Measurements from ENCODE around the gene EEPD1.
A peak's percentile ranks its signal among the peaks of the same experiment; 100 is the strongest.
"Not testable (repeated sequence)": the region's sequence is repeated elsewhere in the genome, so short reads cannot be mapped to it uniquely, and the experiment has no call there.

Gene EEPD1

DNA sequence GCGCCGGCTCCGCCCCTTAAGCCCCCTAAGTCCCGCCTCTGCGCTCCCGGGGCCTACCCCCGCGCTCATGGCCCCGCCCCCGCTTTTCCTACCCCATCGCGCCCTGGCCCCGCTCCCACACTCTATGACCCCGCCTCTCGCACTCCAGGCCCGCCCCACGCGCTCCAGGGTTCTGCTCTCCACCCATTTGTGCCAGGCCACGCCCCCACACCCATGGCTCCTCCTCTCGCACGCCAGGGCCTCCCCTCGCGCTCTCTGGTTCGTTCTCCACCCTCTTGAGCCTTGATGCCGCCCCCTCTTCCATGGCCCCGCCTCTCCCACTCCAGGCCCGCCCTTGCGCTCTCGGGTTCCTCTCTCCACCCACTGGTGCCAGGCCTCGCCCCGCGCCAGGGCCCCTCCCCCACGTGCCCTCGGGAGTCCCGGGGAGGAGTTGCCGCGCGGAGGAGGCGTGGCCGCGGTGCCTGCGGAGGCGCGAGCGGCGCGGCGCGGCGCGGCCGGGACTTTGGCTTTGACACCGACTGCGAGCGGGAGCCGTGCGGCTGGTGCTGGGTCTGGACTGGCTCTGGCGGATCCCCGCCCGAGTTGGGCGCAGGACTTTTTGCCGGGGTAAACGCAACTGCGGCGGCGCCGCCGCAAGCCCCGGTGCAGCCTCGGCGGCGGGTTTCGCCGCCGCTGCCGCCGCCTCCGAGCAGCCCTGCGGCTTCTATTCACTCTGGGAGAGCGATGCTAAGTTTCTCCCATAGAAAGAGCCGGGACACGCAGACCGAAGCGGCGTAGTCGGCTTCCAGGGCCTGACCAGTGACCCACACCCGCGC is at the start of gene EEPD1:
TSS of gene EEPD1 (plus strand) at position 499 of the 815 bp plus-strand sequence. CDS start 1,071 bp downstream, outside the sequence.
- peak within 1 kb of the TSS; percentile 49 for H3K27ac ChIP-seq
- peak; percentile 93 for DNase-seq (ENCODE audit: low read depth, low spot score)

DNA sequence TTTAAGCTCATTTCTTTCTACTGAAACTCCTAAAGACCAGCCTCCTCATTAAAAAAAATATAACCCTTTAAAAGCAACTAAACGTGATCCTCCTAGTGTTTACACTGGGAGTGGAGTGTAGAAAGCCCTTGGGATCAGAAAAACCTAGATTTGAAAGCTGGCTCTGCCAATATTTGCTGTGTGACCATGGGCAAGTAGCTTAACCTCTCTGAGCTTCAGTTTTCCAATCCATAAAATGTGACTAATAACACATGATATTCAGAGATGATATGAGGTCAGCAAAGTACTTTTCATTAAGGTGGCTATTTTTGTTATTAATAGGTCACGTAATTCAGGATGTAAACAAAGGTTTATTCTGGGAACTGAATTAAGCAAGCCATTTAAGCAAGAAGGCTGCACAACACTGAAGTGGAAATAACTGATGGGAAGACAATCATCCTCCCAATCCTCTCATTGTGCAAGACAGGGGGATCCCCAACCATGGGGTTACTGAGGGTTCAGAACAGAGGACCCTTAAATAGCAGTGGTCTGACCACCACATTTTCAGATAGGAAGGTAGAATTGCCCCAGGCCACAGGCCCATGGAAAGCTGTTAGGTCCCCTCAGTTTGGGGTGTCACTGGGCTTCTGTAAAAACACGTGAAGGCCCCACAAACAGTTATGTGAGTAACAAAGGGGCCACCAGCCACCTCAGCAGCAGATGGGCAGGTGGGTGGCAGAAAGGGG is 49.1 kb upstream of the EEPD1 start:
- DNase-seq (ENCODE audit: low read depth, low spot score) = no peak
- no peak overlapping the region for H3K27ac ChIP-seq

DNA sequence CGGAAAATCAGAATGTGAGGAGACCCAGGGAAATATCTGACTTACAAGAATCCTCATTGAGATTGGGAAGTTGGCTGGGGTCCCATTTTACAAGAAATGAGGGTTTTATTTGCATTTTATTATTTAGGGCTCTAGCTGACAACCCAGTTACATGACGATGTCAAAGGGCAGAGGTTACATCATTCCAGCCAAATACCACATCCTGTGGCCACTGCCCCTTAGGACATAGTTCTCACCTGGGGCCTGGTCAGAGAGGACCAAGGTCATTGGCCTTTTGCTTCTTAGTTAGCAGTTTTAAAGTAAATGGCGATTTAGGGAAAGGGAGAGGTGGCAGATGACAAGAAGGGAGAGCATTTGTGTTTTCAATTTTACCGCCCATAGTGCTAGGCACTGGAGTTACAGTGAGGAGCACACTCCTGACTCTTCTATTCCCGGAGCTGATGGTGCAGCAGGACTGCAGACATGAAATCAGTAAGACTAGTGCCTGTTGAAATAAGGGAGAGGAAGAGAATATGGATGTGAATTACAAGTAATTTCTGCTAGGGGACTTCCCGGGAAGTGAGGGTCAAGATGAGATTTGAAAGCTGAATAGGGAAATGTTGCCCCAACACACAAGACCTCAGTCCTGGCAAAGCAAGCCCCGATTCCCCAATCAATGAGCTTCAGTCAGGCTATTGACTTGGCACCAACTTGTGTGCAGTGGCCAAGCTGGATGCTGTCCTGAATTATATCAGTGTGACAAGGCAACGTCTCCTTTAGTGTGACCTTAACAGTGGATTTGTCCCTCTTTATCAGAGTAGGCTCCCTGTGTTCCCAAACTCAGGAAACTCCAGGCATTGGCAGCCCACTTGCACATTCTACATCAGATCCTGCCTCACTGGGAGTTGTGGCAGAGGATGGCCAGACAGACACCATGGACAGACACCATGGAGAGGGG is 45.8 kb upstream of the EEPD1 start:
- not testable (repeated sequence) for H3K27ac ChIP-seq; DNase-seq (ENCODE audit: low read depth, low spot score)

DNA sequence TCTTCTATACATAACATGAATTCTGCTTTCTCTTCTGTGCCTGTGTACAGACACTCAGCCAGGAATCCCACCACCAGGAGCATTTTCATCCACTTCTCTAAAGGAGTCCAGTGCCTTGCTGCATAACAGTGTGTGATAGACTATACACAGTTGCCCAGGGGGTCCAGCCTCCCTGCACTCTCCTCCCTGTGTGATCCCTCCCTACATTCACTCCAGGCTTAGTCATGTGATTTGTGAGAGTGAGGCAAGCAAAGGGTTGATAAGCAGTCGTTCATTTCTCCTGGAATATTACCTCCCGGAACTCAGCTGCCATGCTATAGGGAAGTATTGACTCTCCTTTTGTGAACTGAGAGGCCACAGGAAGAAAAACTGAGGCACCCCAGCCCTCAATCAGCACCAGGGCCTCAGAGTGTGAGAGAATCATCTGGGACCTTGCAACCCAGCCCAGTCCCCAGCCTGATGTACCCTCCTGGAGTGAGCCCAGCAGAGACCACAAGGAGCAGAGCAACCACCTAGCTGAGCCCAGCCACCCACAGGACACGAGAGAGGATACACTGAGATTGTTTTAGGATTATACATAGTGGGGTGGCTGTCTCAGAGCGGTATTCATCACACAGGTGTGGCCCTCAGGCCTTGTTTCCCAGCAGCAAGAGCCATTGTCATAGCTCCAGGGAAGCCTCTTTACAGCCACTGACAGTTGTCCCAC is 45.0 kb upstream of the EEPD1 start:
- DNase-seq (ENCODE audit: low read depth, low spot score) = no peak
- no peak overlapping the region for H3K27ac ChIP-seq

DNA sequence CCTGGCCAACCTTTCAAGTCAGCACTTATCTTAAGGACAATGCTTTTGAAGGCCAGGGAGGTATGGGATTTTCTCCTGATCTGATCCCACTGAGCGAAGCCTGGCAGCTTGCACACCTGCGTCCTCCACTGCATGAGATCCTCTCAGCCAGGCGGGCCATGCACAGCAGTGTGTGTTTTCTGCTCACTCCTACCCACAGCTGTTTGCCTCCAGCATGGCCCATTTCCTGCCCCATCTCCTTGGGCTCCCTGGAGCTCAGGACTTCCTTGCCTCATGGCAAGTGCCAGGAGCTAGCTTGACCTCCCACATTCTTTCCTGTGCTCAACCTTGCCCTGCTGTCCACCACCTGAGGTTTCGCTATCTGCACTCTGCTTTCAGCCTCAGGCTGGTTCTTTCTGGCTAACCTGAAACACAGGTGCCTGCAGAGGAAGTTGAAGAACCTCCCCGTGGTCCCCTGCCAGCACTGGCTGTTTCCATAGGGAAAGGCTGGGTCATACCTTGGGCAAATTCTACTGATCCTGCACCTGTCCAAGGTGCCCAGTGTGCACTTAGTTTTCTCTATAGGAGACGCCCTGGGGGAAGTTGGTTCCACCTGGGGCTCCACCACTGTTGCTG is 43.9 kb upstream of the EEPD1 start:
- no peak overlapping the region for H3K27ac ChIP-seq

DNA sequence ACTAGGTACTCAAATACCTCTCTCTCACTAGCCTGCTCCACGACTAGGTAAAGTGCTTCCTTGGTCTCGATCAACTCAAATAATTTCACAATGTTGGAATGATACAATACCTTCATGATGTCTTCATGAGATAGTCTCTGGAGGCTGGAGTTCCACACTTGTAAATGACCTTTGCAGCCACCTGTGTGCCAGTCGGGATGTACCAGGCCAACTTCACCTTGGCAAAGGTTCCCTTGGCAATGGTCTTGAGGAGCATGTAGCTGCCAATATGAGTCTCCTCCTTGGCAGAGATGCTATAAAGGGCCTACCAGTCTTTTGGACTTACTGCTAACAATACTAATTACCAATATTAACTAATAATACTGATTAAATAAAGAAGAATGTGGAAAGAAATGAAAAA is 42.5 kb upstream of the EEPD1 start:
- no peak overlapping the region for H3K27ac ChIP-seq
- no peak for DNase-seq (ENCODE audit: low read depth, low spot score)

More for the DNA sequence above, 43.9 kb upstream of the EEPD1 start:
- DNase-seq (ENCODE audit: low read depth, low spot score) = no peak

DNA sequence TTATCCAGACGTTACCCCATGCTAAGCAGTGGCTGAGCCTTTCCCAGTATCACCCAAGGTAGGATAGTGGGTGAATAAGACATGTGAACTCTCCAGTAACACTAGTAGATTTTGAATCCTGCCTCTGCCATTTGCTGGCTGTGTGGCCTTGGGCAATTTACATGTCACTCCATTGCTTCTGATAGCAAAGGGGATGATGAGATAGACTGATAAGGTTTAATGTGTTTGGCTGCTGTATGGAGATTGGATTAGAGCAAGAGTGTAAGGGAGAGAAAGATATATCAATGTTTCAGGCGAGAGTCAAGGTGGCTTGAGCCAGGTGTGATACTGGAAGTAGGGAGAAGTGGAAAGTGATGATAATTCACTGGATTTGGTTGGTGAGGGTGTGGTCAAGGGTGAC is 40.1 kb upstream of the EEPD1 start:
- H3K27ac ChIP-seq = no peak overlapping the region
- DNase-seq (ENCODE audit: low read depth, low spot score) = no peak

DNA sequence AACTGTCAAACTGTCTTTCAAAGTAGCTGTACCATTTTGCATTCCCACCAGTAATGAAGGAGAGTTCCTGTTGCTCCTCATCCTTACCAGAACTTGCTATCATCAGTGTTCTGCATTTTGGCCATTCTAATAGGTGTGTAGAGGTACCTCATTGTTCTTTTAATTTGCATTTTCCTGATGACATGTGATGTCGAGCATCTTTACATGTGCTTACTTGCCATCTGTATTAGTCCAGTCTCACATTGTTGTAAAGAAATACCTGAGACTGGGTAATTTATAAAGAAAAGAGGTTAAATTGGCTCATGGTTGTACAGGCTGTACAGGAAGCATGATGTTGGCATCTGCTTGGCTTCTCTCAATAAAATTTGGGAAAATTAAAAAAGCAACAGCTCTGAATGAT is 38.7 kb upstream of the EEPD1 start:
- no peak for DNase-seq (ENCODE audit: low read depth, low spot score)
- H3K27ac ChIP-seq = no peak overlapping the region

DNA sequence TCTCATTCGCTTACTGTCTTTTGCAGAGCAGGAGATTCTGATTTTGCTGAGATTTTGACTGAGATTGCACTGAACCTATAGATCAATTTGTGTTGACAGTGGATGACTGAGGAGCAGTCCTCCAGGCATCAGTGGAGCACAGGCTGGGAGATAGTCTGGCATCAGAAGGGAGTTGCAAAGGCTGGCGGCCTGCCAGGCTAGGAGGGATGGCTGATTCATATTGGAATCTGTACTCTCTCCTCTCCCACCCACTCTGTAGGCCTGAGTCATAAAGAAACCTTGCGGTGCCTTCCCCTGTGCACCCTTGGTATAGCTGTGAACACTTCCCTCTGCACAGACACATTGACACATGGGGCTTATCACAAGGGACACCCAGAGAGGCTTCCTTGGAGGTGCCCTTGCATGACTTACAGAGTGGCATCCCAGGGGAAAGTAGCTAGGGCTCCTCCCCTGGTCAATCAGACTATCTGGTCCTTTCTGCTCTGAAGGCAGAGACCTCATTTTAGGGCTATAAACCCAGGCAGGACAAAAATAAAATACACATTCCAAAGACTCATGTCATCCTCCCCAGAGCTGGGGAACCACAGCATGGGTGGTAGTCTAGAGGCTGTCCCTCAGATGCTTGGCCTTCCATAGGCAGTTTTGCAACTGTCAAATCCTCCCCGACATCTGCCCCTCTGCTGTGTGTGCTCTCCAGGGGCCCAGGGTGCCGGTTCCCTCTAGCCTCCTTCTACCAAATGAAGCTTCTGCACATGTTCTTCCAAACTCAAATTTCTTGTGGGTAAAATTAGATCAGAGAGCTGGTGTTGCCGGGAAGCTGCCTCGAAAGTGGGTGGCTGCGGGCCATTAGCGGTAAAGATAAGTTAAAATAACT is 37.4 kb upstream of the EEPD1 start:
- DNase-seq (ENCODE audit: low read depth, low spot score) = peak; percentile 81
- peak overlapping the region; percentile 75 for H3K27ac ChIP-seq

DNA sequence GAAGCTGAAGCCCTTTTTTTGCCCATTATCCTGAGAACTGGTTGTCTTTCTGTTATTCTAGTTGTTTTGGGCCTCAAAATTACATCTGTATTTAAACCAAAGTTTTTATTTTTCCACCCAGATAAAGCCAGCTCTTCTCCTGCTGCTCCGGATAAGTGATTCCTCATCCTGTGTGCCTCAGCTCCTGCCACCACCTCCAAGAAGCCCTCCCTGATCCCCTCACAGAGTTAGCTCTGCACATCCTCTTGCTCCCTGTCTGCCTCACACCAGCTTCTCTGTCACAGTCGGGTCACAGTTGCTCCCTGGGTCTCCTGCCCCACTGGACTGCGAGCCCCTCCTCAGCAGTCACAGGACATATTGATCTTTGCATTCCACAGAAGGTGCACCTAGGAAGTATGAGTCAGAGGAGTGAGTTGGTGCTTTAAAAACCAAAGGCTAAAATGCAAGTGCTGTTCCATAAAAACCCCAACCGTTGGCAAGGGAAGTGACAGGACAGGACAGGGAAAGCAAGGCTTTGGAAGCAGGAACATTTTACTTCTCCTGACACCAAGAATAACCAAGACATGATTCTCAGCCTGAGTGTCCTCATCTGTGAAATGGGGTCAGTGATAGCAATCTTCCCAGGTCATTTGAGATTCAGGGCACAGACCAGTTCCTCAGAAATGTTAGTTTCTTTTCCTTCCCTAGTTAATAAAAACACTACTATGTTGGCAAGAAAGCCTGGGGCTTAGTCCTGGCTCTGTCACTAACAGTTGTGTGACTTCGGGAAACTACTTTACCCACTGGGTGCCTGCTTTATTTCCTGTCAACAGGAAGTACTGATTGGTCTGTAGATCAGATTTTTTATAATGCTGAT is 36.5 kb upstream of the EEPD1 start:
- peak overlapping the region; percentile 75 for H3K27ac ChIP-seq
- no peak for DNase-seq (ENCODE audit: low read depth, low spot score)

DNA sequence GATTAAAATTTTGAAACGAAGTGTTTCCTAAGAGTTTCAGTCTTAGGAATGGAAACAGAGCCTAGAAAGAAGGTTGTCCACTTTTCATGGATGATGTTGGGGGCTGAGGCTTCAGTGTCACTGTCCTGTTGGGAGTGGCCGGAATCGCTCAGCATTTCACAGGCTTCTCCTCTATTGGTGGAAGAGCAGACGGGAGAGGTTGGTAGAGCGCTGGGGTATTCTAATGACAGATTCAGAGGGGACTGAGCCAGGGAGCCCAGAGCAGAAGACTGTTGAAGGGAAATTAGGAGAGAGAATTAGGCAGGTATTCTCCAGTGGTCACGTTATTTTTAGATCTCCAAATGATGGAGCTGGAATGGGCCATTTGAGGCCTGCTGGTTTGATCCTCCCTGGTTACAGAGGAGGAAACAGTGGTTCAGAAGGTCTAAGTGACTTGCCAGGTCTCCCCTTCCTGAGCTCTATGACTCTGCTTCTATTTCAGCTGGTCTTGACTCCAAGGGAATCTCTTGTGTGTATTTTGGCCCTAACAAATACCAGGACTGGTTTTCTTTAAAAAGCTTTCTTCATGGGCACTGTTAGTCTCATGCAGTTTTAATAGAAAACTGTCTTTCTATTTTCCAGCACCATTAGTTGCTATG is 35.7 kb upstream of the EEPD1 start:
- no peak for DNase-seq (ENCODE audit: low read depth, low spot score)
- H3K27ac ChIP-seq = peak overlapping the region; percentile 75

DNA sequence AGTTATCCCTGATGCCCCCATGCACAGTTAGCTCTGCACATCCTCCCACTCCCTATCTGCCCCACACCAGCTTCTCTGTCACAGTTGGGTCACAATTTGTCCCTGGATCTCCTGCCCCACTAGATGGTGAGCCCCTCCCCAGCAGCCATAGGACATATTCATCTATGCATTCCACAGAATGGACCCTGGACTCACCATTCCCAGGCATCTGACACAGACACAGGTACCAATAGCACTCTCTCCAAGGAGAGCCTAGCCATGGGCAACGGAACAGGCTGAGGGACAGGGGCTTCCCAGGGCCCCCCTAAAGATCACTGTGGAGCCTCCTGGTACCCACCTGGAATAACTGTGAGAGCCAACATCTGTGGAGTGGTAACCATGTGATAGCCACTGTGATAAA is 34.7 kb upstream of the EEPD1 start:
- peak overlapping the region; percentile 63 for H3K27ac ChIP-seq
- DNase-seq (ENCODE audit: low read depth, low spot score) = no peak

DNA sequence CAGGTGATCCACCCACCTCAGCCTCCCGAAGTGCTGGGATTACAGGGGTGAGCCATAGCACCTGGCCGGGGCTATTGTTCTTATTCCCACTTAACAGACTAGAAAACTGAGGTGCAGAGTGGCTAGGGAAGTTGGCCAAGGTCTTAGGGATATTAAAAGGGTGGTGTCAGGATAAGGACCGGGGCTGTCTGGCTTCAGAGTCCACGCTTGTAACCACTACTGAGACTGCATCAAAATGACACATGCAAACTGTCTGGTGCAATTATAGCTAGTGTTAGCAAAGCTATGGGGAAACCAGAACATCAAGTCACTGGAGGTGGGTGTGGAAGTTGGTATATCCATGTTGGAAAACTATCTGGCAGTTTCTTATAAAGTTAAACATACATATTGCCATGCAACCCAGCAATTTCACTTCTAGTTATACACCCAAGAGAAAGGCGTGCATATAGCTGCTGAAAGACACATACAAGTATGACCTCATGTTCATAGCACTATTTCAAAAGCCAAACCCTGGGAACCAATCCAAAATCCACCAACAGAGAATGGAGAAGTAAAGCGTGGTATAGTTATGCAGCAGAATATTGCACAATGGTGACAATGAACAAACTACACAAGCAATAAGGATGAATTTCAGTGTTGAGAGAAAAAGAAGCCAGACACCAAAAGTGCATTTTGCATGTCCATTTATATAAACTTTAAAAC is 33.9 kb upstream of the EEPD1 start:
- DNase-seq (ENCODE audit: low read depth, low spot score) = peak; percentile 83

DNA sequence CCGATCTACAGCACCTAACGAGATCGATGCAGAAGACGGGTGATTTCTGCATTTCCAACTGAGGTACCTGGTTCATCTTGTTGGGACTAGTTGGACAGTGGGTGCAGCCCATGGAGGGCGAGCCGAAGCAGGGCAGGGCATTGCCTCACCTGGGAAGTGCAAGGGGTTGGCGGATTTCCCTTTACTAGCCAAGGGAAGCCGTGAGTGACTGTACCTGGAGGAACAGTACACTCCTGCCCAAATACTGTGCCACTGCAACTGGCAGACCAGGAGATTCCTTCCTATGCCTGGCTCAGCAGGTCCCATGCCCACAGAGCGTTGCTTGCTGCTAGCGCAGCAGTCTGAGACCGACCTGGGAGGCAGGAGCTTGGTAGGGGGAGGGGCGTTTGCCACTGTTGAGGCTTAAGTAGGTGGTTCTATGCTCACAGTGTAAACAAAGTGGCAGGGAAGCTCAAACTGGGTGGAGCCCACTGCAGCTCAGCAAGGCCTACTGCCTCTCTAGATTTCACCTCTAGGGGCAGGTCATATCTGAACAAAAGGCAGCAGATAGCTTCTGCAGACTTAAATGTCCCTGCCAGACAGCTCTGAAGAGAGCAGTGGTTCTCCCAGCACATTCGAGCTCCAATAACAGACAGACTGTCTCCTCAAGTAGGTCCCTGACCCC is 32.9 kb upstream of the EEPD1 start:
- peak overlapping the region; percentile 63 for H3K27ac ChIP-seq
- not testable (repeated sequence) for DNase-seq (ENCODE audit: low read depth, low spot score)

More for the DNA sequence above, 33.9 kb upstream of the EEPD1 start:
- H3K27ac ChIP-seq = peak overlapping the region; percentile 63

DNA sequence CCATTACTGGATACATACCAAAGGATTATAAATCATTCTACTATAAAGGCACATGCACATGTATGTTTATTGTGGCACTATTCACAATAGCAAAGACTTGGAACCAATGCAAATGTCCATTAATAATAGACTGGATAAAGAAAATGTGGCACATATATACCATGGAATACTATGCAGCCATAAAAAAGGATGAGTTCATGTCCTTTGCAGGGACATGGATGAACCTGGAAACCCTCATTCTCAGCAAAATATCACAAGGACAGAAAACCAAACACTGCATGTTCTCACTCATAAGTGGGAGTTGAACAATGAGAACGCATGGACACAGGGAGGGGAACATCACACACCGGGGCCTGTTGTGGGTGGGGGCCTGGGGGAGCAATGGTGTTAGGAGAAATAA is 27.4 kb upstream of the EEPD1 start:
- not testable (repeated sequence) for DNase-seq (ENCODE audit: low read depth, low spot score); H3K27ac ChIP-seq
